Brain microvascular endothelial cell (primary cell): ENCODE measurements around the gene EIF4ENIF1.
A peak's percentile ranks its signal among the peaks of the same experiment; 100 is the strongest.
"Not testable (repeated sequence)": the region's sequence is repeated elsewhere in the genome, so short reads cannot be mapped to it uniquely, and the experiment has no call there.

Experiments
- DNase-seq: peaks from one replicate; pipeline ENCODE4 v3.0.0-alpha.2; 2020
- H3K27ac ChIP-seq: fragments of 250-450 bp; sonication (Bioruptor Pico); 2 replicates; pipeline ENCODE4 v1.5.1; 2020; ENCODE audit warnings: mild to moderate bottlenecking, moderate library complexity
- H3K27me3 ChIP-seq: fragments of 250-450 bp; sonication (Bioruptor Pico); replicated peaks from 2 replicates; pipeline ENCODE4 v1.5.1; 2020; ENCODE audit warnings: mild to moderate bottlenecking
- H3K36me3 ChIP-seq: fragments of 250-450 bp; sonication (Bioruptor Pico); replicated peaks from 2 replicates; pipeline ENCODE4 v1.5.1; 2020; ENCODE audit warnings: mild to moderate bottlenecking
- H3K4me3 ChIP-seq: 2 replicates; pipeline ENCODE4 v1.5.1; 2011; ENCODE audit warnings: low read depth, mild to moderate bottlenecking, control low read depth, low read length, moderate library complexity
- in situ Hi-C: cut with HindIII; loops from 2 replicates; pipeline ENCODE4 v1.10.0; 2017; ENCODE audit warnings: low sequenced_read_pairs, low pct_ligation_motif_present
- TF ChIP-seq, protein P1 (sequence below): IDR thresholded peaks from 2 replicates; pipeline ENCODE4 v1.5.1; 2011; ENCODE audit warnings: low read depth, mild to moderate bottlenecking, moderate library complexity, low read length, control low read depth, inconsistent platforms; ENCODE audit errors: missing control alignments

EIF4ENIF1 gene

DNA sequence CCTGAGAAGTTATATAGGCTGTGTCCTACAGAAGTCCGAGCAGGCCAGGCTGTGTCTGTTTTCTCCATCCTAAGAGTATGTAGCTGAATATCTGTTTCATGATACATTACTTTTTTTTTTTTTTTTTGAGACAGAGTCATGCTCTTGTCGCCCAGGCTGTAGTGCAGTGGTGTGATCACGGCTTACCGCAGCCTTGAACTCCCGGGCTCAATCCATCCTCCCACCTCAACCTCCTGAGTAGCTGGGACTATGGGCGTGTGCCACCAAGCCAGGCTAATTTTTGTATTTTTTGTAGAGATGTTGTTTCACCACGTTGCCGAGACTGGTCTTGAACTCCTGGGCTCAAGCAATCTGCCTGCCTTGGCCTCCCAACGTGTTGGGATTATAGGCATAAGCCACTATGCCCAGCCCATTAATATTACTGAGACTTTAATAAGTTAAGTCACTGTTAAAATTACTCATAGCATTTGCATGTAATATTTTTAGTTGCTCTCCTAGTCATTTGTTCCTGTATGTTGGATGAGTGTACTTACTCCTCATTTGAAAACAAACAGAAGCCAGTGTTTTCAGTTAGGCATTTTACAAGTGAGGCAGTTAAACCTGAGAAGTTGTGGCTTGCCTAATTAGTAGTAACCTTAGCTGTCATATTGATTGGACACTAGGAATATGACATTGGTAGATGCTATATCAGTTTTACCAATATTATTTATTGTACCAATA, 64.2 kb downstream of the EIF4ENIF1 start:
- no peak overlapping the region for H3K4me3 ChIP-seq

DNA sequence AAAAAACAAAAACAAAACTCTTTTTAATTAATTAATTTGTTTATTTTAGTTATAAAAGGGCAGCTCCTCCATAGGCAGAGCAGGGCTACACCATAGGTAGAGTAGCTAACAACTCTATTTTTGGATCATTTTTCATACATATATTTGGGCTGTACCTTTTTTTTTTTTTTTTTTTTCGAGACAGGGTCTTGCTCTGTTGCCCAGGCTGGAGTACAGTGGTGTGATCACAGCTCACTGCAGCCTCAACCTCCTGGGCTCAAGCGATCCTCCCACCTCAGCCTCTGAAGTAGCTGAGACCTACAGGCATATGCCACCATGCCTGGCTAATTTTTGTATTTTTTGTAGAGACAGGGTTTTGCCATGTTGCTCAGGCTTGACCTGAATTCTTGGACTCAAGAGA, 87.3 kb downstream of the EIF4ENIF1 start:
- H3K4me3 ChIP-seq, DNase-seq, H3K27me3 ChIP-seq, H3K27ac ChIP-seq, in situ Hi-C loops: not testable (repeated sequence)
- H3K36me3 ChIP-seq: peaks cover 30% of the 10 kb centered on the region

More for the DNA sequence above, 64.2 kb downstream of the EIF4ENIF1 start:
- H3K27me3 ChIP-seq: no peaks in the 10 kb centered on the region
- no peak overlapping the region for H3K27ac ChIP-seq
- H3K36me3 ChIP-seq: peaks cover 75% of the 10 kb centered on the region
- in situ Hi-C loops: no loop called here
- TF ChIP-seq, protein P1, sequence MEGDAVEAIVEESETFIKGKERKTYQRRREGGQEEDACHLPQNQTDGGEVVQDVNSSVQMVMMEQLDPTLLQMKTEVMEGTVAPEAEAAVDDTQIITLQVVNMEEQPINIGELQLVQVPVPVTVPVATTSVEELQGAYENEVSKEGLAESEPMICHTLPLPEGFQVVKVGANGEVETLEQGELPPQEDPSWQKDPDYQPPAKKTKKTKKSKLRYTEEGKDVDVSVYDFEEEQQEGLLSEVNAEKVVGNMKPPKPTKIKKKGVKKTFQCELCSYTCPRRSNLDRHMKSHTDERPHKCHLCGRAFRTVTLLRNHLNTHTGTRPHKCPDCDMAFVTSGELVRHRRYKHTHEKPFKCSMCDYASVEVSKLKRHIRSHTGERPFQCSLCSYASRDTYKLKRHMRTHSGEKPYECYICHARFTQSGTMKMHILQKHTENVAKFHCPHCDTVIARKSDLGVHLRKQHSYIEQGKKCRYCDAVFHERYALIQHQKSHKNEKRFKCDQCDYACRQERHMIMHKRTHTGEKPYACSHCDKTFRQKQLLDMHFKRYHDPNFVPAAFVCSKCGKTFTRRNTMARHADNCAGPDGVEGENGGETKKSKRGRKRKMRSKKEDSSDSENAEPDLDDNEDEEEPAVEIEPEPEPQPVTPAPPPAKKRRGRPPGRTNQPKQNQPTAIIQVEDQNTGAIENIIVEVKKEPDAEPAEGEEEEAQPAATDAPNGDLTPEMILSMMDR: no peak
- no peak for DNase-seq

DNA sequence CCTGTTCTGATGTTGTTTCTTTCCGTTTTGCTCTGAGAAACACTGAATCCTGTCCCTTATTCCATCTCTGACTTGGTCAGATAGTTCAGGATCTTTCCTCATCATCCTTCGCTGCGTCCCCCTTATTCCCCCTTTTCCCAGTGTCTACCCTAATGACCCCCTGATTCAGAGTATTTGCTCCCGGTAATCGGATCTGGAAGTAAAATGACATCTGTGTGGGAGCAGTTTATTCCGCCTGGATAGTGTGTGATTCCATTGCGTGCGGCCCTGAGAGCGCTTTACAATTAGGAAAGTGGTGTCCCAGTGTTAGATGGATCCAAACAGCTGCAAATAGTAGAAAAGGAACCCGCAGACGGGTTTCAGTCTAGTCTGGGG, 89.6 kb downstream of the EIF4ENIF1 start:
- TF ChIP-seq, protein P1: no peak
- H3K27ac ChIP-seq: peak overlapping the region; percentile 72
- peak overlapping the region; percentile 99 for H3K4me3 ChIP-seq
- peaks cover 18% of the 10 kb centered on the region for H3K36me3 ChIP-seq
- peak; percentile 14 for DNase-seq
- in situ Hi-C loops: no loop called here
- no peaks in the 10 kb centered on the region for H3K27me3 ChIP-seq

DNA sequence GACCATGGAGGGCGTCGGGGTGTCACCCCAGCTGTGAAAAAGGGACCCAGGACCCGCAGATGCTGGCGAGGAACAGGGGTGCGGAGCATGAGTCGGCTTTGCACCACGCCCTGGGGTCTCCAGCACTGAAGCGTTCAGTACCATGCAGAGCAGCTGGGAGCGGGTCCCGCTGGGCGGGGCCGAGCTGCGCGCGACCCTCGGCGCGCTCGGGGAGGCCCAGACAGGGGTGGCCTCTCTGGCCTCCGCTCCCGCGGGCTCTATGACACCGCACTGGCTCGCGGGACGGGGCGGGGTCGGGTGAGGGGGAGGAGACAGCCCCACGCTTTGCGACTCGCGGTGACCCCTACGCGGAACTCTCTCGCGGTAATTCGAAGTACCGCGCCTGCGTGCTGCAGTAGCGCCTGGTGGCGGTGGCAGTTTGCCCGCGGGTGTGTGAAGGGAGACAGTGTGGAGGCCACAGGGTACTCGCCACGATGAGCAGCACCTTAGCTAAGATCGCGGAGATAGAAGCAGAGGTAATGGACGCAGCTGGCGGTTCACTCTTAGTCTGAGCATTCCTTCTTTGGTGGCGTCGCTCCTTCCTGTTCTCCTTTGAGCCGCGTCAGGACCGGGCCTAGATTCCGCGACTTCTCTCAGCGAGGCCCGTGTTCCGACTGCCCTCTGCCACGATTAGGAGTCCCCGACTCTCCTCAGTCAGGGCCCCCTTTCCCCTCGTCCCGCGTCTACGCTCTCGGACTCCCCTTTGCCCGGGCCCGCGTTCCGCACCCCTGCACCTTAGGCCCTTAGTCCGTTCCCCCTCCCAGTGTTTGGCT, 90.2 kb downstream of the EIF4ENIF1 start, which contains the start of gene DRG1:
Gene DRG1 (plus strand): TSS at position 394 of the 812 bp plus-strand sequence. CDS start 80 bp downstream, at position 474.
- in situ Hi-C loops: no loop called here
- peak; percentile 90 for DNase-seq
- Histone ChIP-seq H3K36me3 (peaks cover 18% of the 10 kb centered on the region), H3K27me3 (no peaks in the 10 kb centered on the region), H3K27ac (peak within 1 kb of the TSS; percentile 72), H3K4me3 (peak within 1 kb of the TSS; percentile 99)
- TF ChIP-seq, protein P1: no peak

DNA sequence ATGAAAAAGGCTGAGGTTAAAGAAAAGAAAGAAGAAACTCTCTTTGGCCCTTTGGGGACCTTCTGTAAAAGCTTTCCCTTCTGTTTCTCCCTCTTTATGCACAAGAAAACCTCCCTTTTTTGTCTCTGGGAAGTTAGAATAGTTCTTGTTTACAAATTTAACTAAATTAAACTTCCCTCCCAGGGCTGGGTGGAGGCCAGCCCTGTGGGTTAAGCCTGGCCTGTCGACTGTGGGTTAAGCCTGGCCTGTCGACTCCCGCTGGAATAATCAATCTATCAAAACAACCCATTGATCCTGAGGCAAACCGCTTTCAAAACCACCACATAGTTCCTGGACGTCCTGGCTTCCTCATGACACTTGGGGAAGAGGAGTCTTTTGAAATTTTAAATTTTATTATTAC, 91.4 kb downstream of the EIF4ENIF1 start:
- peaks cover 13% of the 10 kb centered on the region for H3K36me3 ChIP-seq
- TF ChIP-seq, protein P1: no peak
- H3K27ac ChIP-seq: no peak overlapping the region
- DNase-seq: no peak
- no peak overlapping the region for H3K4me3 ChIP-seq
- in situ Hi-C loops: no loop called here
- no peaks in the 10 kb centered on the region for H3K27me3 ChIP-seq

DNA sequence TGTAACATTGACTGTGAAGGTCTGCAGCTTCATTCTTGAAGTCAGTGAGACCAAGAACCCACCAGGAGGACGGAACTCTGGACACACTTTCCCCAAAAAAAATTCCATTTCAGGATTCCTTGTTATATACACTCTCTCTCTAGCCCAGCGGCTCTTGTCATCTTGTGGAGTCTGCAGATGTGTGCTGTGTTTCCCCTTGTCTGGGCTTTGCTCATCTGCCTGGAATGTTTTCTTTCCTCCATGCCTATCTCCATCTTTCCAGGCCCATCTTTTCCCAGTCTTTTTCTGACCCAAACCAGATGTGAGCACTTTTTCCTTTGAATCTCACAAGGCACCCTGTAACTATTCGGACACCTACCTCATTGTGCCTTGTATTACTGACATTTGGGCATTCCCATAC, 95.3 kb downstream of the EIF4ENIF1 start:
- Histone ChIP-seq H3K27ac (no peak overlapping the region), H3K36me3 (no peaks in the 10 kb centered on the region), H3K4me3 (no peak overlapping the region), H3K27me3 (no peaks in the 10 kb centered on the region)
- in situ Hi-C loops: no loop called here
- peak; percentile 38 for DNase-seq
- TF ChIP-seq, protein P1: no peak
